Large intestine (tissue), 3 donors: ENCODE data around the gene LRRC8A. TPM values are rescaled to one million over a fixed set of nuclear protein-coding genes. Genes with fewer than 3 reads are reported as not detected.

ENCODE experiments used
- DNase-seq, 2 donors: peaks; one replicate each; pipeline versions ENCODE4 v3.0.0 to v3.0.0-alpha.2; 2013
- H3K27ac ChIP-seq: one replicate; pipeline ENCODE4 v1.5.1; 2013; ENCODE audit warnings: low read length
- H3K27me3 ChIP-seq: 2 replicates; pipeline ENCODE4 v1.6.1; 2013; ENCODE audit warnings: low read length; ENCODE audit not compliant: control insufficient read depth, insufficient read depth
- H3K36me3 ChIP-seq: 2 replicates; pipeline ENCODE4 v1.6.1; 2013; ENCODE audit warnings: low read length; ENCODE audit not compliant: control insufficient read depth, insufficient read depth
- H3K4me1 ChIP-seq: one replicate; pipeline ENCODE4 v1.6.1; 2013; ENCODE audit warnings: low read length; ENCODE audit not compliant: control insufficient read depth, insufficient read depth
- H3K4me3 ChIP-seq: one replicate; pipeline ENCODE4 v1.5.1; 2013; ENCODE audit warnings: low read length
- H3K9me3 ChIP-seq: one replicate; pipeline ENCODE4 v1.6.1; 2013; ENCODE audit warnings: mild to moderate bottlenecking, low read depth, low read length, moderate library complexity; ENCODE audit not compliant: control insufficient read depth
- WGBS: methylation state at CpG from one replicate; pipeline ENCODE4 v1.1.5; 2013; ENCODE audit warnings: low lambda C conversion rate; ENCODE audit not compliant: insufficient coverage; 5-methylcytosine and 5-hydroxymethylcytosine counted together
- polyA plus RNA-seq: library from polyadenylated mRNA; unstranded; fragments of 120-200 nt; gene quantifications from one replicate; pipeline ENCODE4 v1.2.1, GENCODE V29; 2013

Gene LRRC8A
- polyA plus RNA-seq, 1 donor = 18.5 TPM

DNA sequence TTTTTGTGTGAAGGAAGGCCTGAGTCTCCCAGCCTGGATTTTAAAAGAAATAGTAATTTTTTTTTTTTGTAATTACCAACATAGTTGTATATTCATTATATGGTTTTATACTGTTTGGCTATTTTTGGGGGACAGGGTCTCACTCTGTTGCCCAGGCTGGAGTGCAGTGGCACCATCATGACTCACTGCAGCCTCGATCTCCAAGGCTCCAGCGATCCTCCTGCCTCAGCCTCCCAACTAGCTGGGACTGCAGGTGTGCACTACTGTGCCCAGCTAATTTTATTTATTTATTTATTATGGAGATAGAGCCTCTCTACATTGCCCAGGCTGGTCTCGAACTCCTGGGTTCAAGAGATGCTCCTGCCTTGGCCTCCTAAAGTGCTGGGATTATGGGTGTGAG is 5.1 kb downstream of the LRRC8A start:
- Histone ChIP-seq H3K36me3 (peaks cover 41% of the 10 kb centered on the region), H3K9me3 (no peaks in the 10 kb centered on the region), H3K4me3 (no peak overlapping the region), H3K27ac (no peak overlapping the region), H3K4me1 (peaks cover 17% of the 10 kb centered on the region), H3K27me3 (no peaks in the 10 kb centered on the region)
- DNase-seq = no peak
- WGBS = no CpG with 5 or more reads among the region's 3 CpGs

- no CpG with 5 or more reads among the region's 9 CpGs for WGBS
- DNase-seq = no peak
- H3K27ac ChIP-seq = no peak overlapping the region
These were observed 6.0 kb downstream of the LRRC8A start for GRCh38 chr9:128887914-128888350.

GRCh38 chr9:128891321-128892220 is 9.6 kb downstream of the LRRC8A start:
- Histone ChIP-seq H3K9me3 (no peaks in the 10 kb centered on the region), H3K4me3 (no peak overlapping the region), H3K27ac (peak overlapping the region; percentile 51), H3K36me3 (peaks cover 44% of the 10 kb centered on the region), H3K27me3 (no peaks in the 10 kb centered on the region), H3K4me1 (peaks cover 14% of the 10 kb centered on the region)
- DNase-seq = no peak
- WGBS = no CpG with 5 or more reads among the region's 15 CpGs

More at GRCh38 chr9:128887914-128888350, 6.0 kb downstream of the LRRC8A start:
- Histone ChIP-seq H3K4me1 (peaks cover 25% of the 10 kb centered on the region), H3K9me3 (no peaks in the 10 kb centered on the region), H3K4me3 (no peak overlapping the region), H3K27me3 (no peaks in the 10 kb centered on the region), H3K36me3 (peaks cover 42% of the 10 kb centered on the region)

DNA sequence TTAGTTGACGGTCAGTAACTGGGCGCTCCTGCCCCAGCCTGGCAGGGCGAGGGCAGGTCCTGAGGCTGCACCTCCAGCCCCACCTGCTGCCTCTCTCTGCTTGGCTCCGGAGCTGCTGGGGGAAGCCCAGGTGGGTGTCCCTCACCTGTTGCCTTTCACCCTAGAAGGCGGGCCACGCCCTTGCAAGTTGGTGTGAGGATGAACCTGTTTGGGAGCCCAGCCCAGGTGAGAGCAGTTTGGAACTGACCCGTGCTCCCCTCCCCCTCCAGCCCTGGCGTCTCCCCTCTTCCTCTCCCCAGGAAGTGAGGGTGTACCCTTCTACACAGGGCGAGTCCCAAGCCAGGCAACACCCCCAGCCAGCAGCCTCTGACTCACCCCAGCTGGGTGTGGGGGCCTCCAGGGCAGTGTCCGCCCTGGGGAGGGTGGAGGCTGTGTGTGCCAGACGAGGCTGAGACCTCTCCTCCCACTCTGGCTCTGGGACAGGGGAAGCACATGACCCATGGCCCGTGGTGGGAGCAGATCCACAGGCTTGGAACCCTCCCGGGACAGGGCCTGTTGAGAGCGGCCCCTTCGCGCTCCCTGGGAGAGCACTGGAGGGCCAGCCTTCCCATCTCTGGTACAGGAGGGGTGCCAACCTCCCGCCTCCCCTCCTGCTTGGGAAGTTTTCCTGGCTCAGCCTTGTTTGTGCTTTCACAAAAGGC is 10.4 kb downstream of the LRRC8A start:
- Histone ChIP-seq H3K36me3 (peaks cover 48% of the 10 kb centered on the region), H3K4me1 (peaks cover 14% of the 10 kb centered on the region), H3K27ac (peak overlapping the region; percentile 51), H3K27me3 (no peaks in the 10 kb centered on the region), H3K9me3 (no peaks in the 10 kb centered on the region), H3K4me3 (no peak overlapping the region)
- WGBS = no CpG with 5 or more reads among the region's 17 CpGs
- DNase-seq = peak; percentile 85 to 86

DNA sequence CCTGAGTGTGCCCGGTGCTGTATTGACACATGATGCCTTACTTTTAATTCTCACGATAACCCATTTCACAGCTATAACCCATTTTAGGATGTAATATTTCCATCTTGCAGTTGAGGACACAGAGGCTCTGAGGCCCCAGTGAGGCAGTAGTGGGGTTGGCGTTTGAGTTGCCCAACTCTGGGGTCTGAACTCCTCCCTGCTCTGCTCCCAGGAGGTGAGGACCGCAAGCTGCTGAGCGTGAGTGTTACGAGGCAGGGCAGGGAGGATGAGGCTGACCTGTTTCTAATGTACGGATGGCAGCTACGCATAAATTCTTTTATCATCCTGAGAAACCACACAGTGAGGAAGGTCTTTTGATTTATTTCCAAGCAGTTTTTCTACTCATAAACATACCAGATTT is 11.4 kb downstream of the LRRC8A start:
- H3K9me3 ChIP-seq = no peaks in the 10 kb centered on the region
- no peak overlapping the region for H3K27ac ChIP-seq
- WGBS = no CpG with 5 or more reads among the region's 8 CpGs
- H3K36me3 ChIP-seq = peaks cover 46% of the 10 kb centered on the region
- H3K4me3 ChIP-seq = no peak overlapping the region
- H3K27me3 ChIP-seq = no peaks in the 10 kb centered on the region
- DNase-seq = no peak
- H3K4me1 ChIP-seq = peaks cover 14% of the 10 kb centered on the region

DNA sequence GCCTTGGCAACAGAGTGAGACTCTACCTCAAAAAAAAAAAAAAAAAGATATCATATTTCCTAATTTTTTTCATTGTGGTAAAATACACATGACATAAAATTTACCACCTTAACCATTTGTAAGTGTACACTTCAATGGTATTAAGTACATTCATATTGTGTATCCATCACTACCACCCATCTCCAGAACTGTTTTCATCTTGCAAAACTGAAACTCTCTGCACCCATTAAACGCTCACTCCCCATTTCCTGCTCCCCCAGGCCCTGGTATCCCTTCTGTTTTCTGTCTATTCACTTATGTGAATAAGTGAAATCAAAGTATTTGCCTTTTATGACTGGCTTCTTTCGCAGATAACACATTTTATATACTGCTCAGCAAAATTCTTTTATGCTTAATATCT is 12.8 kb downstream of the LRRC8A start:
- Histone ChIP-seq H3K27ac (no peak overlapping the region), H3K36me3 (peaks cover 50% of the 10 kb centered on the region), H3K27me3 (no peaks in the 10 kb centered on the region), H3K4me1 (peaks cover 14% of the 10 kb centered on the region), H3K4me3 (no peak overlapping the region), H3K9me3 (no peaks in the 10 kb centered on the region)
- DNase-seq = no peak
- 60% methylated on average over 1 of the region's 2 CpGs for WGBS

- Histone ChIP-seq H3K27me3 (no peaks in the 10 kb centered on the region), H3K36me3 (peaks cover 48% of the 10 kb centered on the region), H3K27ac (no peak overlapping the region), H3K4me3 (no peak overlapping the region), H3K9me3 (no peaks in the 10 kb centered on the region), H3K4me1 (peaks cover 14% of the 10 kb centered on the region)
- no CpG with 5 or more reads among the region's 4 CpGs for WGBS
- DNase-seq = no peak
These were observed 13.6 kb downstream of the LRRC8A start for GRCh38 chr9:128895556-128895955.

GRCh38 chr9:128898382-128898781 is 16.4 kb downstream of the LRRC8A start:
- Histone ChIP-seq H3K4me1 (peaks cover 10% of the 10 kb centered on the region), H3K4me3 (no peak overlapping the region), H3K27me3 (no peaks in the 10 kb centered on the region), H3K36me3 (peaks cover 41% of the 10 kb centered on the region), H3K27ac (no peak overlapping the region), H3K9me3 (no peaks in the 10 kb centered on the region)
- DNase-seq = no peak
- WGBS = no CpG with 5 or more reads among the region's 5 CpGs

- WGBS = 100% methylated on average over 4 of the region's 18 CpGs
- Histone ChIP-seq H3K9me3 (no peaks in the 10 kb centered on the region), H3K4me3 (no peak overlapping the region), H3K27me3 (no peaks in the 10 kb centered on the region), H3K36me3 (peaks cover 37% of the 10 kb centered on the region), H3K4me1 (peaks cover 10% of the 10 kb centered on the region), H3K27ac (no peak overlapping the region)
- DNase-seq = no peak
These were observed 17.1 kb downstream of the LRRC8A start for GRCh38 chr9:128898845-128899565.
